Activated naive CD4-positive, alpha-beta T cell treated with anti-CD3 and anti-CD28 coated beads, Interleukin-2, amount 50 U/mL, for 16 hours (primary cell): ENCODE measurements around the gene POM121L2.

ENCODE experiments used
- DNase-seq: peaks from one replicate; pipeline ENCODE4 v3.0.0-alpha.2; 2020

POM121L2 gene

GRCh38 chr6:27312146-27312949, at the start of gene POM121L2:
POM121L2 (minus strand) TSS chr6:27312273; CDS start chr6:27312170, 103 bp downstream.
- DNase-seq = peak; percentile 62

GRCh38 chr6:27359231-27359630, 47.2 kb upstream of the POM121L2 start:
- no peak for DNase-seq

- DNase-seq = no peak
Observed at GRCh38 chr6:27358786-27359185, 46.7 kb upstream of the POM121L2 start.

GRCh38 chr6:27352850-27353249, 40.8 kb upstream of the POM121L2 start:
- no peak for DNase-seq

GRCh38 chr6:27334141-27334540, 22.1 kb upstream of the POM121L2 start:
- DNase-seq = no peak

- no peak for DNase-seq
Observed at GRCh38 chr6:27333642-27334040, 21.6 kb upstream of the POM121L2 start.

GRCh38 chr6:27332692-27333641, 20.9 kb upstream of the POM121L2 start:
- peak; percentile 35 for DNase-seq

- no peak for DNase-seq
Observed at GRCh38 chr6:27327023-27327738, 15.1 kb upstream of the POM121L2 start.

GRCh38 chr6:27321901-27322300, 9.8 kb upstream of the POM121L2 start:
- DNase-seq = no peak

- no peak for DNase-seq
Observed at GRCh38 chr6:27321370-27321769, 9.3 kb upstream of the POM121L2 start.

- no peak for DNase-seq
Observed at GRCh38 chr6:27318973-27319372, 6.9 kb upstream of the POM121L2 start.

GRCh38 chr6:27314046-27314445, 2.0 kb upstream of the POM121L2 start:
- DNase-seq = no peak

- DNase-seq = no peak
Observed at GRCh38 chr6:27312950-27313271, 838 bp upstream of the POM121L2 start.

- no peak for DNase-seq
Observed at GRCh38 chr6:27311806-27312145, 297 bp downstream of the POM121L2 start.

- DNase-seq = no peak
Observed at GRCh38 chr6:27303613-27304272, 8.3 kb downstream of the POM121L2 start.

- no peak for DNase-seq
Observed at GRCh38 chr6:27297857-27298730, 14.0 kb downstream of the POM121L2 start.

- DNase-seq = no peak
Observed at GRCh38 chr6:27297484-27297856, 14.6 kb downstream of the POM121L2 start.

GRCh38 chr6:27296106-27296783, 15.8 kb downstream of the POM121L2 start:
- no peak for DNase-seq

GRCh38 chr6:27295301-27296079, 16.6 kb downstream of the POM121L2 start:
- DNase-seq = no peak

- no peak for DNase-seq
Observed at GRCh38 chr6:27294409-27294808, 17.7 kb downstream of the POM121L2 start.
